DOHH2 (cell line): ENCODE measurements around the gene CFAP73.
"Not testable (repeated sequence)": the region's sequence is repeated elsewhere in the genome, so short reads cannot be mapped to it uniquely, and the experiment has no call there.

Experiments used
- H3F3A ChIP-seq: fragments of 200-600 bp; sonication (generic), shearing (Covaris generic); 2 replicates; pipeline ENCODE4 v1.6.0; 2016; ENCODE audit warnings: antibody characterized with exemption, mild to moderate bottlenecking; ENCODE audit not compliant: control insufficient read depth, insufficient read depth
- H3K27ac ChIP-seq: fragments of 200-600 bp; sonication (generic); 2 replicates; pipeline ENCODE4 v1.5.1; 2014; ENCODE audit warnings: low read depth, mild to moderate bottlenecking, low read length, moderate library complexity
- H3K27me3 ChIP-seq: fragments of 200-600 bp; sonication (generic); 2 replicates; pipeline ENCODE4 v1.6.1; 2014; ENCODE audit warnings: mild to moderate bottlenecking, low read length, mixed read lengths; ENCODE audit not compliant: control insufficient read depth
- H3K36me3 ChIP-seq: fragments of 200-600 bp; sonication (generic); 2 replicates; pipeline ENCODE4 v1.6.1; 2014; ENCODE audit warnings: mild to moderate bottlenecking, low read length, moderate library complexity, mixed read lengths; ENCODE audit not compliant: control insufficient read depth
- H3K4me1 ChIP-seq: fragments of 200-600 bp; sonication (generic); 2 replicates; pipeline ENCODE4 v1.6.1; 2014; ENCODE audit warnings: mild to moderate bottlenecking, low read length, mixed read lengths; ENCODE audit not compliant: control insufficient read depth
- H3K4me2 ChIP-seq: fragments of 200-600 bp; sonication (generic); 2 replicates; pipeline ENCODE4 v1.6.0; 2014; ENCODE audit warnings: mild to moderate bottlenecking, low read length, moderate library complexity
- H3K4me3 ChIP-seq: fragments of 200-600 bp; sonication (generic); 2 replicates; pipeline ENCODE4 v1.5.1; 2014; ENCODE audit warnings: mild to moderate bottlenecking, low read length, mixed read lengths
- H3K79me2 ChIP-seq: fragments of 200-600 bp; sonication (generic); 2 replicates; pipeline ENCODE4 v1.6.1; 2014; ENCODE audit warnings: mild to moderate bottlenecking, low read length, mixed read lengths; ENCODE audit not compliant: control insufficient read depth
- H3K9me2 ChIP-seq: fragments of 200-600 bp; sonication (generic); replicated peaks from 2 replicates; pipeline ENCODE4 v1.6.1; 2014; ENCODE audit warnings: mild to moderate bottlenecking, low read length, mixed read lengths; ENCODE audit not compliant: control insufficient read depth
- H3K9me3 ChIP-seq: fragments of 200-600 bp; sonication (generic); 2 replicates; pipeline ENCODE4 v1.6.1; 2014; ENCODE audit warnings: antibody characterized with exemption, low read length, mixed read lengths; ENCODE audit not compliant: control insufficient read depth, insufficient read depth
- H4K20me1 ChIP-seq: fragments of 200-600 bp; sonication (generic); 2 replicates; pipeline ENCODE4 v1.6.0; 2014; ENCODE audit warnings: low read depth, mild to moderate bottlenecking, antibody characterized with exemption, low read length, moderate library complexity; ENCODE audit not compliant: control insufficient read depth, insufficient read depth
- EZH2phosphoT487 ChIP-seq: fragments of 200-600 bp; sonication (generic); IDR thresholded peaks from 2 replicates; pipeline ENCODE4 v1.6.1; 2017; ENCODE audit warnings: borderline replicate concordance, mild to moderate bottlenecking, antibody characterized with exemption, low read length, moderate library complexity, mixed read lengths
- TF ChIP-seq, protein P1 (sequence below): fragments of 200-600 bp; sonication (generic); IDR thresholded peaks from one replicate; pipeline ENCODE4 v1.5.1; 2014; ENCODE audit warnings: antibody characterized with exemption, mild to moderate bottlenecking, low read depth, low read length; ENCODE audit not compliant: poor library complexity, severe bottlenecking

Gene CFAP73

DNA sequence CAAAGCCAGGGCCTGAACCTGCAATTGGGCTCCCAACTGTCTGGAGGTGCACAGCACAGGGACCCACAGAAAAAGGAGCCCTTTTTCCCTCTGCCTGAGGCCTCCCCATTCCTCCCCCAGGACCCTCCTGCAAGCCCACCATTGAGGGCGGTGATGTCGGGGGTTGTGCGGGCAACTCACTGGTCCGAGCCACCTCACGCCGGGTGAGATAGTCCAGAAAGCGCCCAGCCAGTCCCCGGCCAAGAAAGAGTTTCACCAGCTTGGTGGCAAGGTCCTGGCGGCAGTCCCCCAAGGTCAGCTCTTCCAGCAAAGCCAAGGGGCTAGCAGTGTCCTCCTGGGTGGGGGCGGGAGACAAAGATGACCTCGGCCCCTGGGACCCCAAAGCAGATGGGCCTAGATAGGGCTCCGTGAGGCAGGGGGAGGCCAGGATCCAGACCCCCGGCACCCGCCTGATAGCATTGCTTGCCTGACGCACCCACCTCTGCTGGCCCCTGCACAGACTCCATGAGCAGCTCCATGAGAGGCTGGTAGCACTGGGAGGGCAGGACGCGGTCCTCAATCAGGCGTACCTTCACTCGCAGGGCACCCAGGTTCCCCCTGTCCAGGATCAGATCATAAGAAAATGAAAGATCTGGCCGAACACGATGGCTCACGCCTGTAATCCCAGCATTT, 33.9 kb upstream of the CFAP73 start:
- H3K9me2 ChIP-seq, result no peaks in the 10 kb centered on the region
- no peaks in the 10 kb centered on the region for H4K20me1 ChIP-seq
- no peak for TF ChIP-seq EZH2phosphoT487
- TF ChIP-seq, protein P1, sequence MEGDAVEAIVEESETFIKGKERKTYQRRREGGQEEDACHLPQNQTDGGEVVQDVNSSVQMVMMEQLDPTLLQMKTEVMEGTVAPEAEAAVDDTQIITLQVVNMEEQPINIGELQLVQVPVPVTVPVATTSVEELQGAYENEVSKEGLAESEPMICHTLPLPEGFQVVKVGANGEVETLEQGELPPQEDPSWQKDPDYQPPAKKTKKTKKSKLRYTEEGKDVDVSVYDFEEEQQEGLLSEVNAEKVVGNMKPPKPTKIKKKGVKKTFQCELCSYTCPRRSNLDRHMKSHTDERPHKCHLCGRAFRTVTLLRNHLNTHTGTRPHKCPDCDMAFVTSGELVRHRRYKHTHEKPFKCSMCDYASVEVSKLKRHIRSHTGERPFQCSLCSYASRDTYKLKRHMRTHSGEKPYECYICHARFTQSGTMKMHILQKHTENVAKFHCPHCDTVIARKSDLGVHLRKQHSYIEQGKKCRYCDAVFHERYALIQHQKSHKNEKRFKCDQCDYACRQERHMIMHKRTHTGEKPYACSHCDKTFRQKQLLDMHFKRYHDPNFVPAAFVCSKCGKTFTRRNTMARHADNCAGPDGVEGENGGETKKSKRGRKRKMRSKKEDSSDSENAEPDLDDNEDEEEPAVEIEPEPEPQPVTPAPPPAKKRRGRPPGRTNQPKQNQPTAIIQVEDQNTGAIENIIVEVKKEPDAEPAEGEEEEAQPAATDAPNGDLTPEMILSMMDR, result no peak
- no peaks in the 10 kb centered on the region for H3K27me3 ChIP-seq
- no peaks in the 10 kb centered on the region for H3K79me2 ChIP-seq
- H3K4me3 ChIP-seq, result no peak overlapping the region
- H3K9me3 ChIP-seq, result no peaks in the 10 kb centered on the region
- peaks cover 7% of the 10 kb centered on the region for H3K4me1 ChIP-seq
- H3K27ac ChIP-seq, result no peak overlapping the region
- no peaks in the 10 kb centered on the region; the same call in 1 of the 2 replicates for H3K36me3 ChIP-seq
- no peak overlapping the region for H3K4me2 ChIP-seq
- no peaks in the 10 kb centered on the region for H3F3A ChIP-seq

DNA sequence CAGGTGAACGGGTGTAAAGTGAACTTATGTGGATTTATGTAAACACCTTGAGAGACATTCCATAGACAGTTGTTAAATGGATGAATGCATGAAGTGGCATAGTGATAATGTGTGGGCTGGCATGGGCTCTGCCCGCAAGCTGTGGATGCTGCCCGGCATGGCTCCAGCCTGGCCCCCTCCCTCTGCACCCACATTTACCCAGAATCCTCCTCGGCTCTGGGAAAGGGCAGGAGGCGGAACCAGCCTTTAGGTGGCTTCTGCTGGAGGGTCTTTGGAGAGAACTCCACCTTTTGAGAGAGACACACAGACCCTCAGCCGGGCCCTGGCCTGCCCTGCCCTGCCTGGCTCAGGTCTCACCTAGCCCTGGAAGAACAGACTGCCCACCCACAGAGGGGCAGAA, 32.6 kb upstream of the CFAP73 start:
- Histone ChIP-seq H3K36me3 (peaks cover 1% of the 10 kb centered on the region), H3K79me2 (no peaks in the 10 kb centered on the region), H3K4me2 (no peak overlapping the region), H3K4me1 (peaks cover 20% of the 10 kb centered on the region), H3F3A (no peaks in the 10 kb centered on the region), H3K27me3 (no peaks in the 10 kb centered on the region), H3K9me2 (no peaks in the 10 kb centered on the region), H3K9me3 (no peaks in the 10 kb centered on the region), H4K20me1 (no peaks in the 10 kb centered on the region), H3K4me3 (no peak overlapping the region), H3K27ac (no peak overlapping the region)
- TF ChIP-seq EZH2phosphoT487, result no peak
- TF ChIP-seq, protein P1, result no peak

DNA sequence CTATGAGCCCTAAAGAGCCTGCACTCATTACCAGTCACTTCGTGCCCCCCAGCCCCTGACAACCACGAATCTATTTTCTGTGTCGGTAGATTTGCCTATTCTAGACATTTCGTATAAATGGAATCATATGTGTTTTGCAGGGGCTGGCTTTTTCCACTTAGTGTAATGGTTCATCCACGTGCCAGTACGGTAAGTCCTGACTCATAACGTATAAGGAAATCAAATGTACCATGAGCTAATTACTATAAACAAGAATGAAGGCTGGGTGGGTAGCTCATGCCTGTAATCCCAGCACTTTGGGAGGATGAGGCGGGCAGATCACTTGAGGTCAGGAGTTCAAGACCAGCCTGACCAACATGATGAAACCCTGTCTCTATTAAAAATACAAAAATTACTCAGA, 31.8 kb upstream of the CFAP73 start:
- H3F3A ChIP-seq, H3K79me2 ChIP-seq, H4K20me1 ChIP-seq, H3K27me3 ChIP-seq, H3K9me3 ChIP-seq, H3K4me2 ChIP-seq, H3K9me2 ChIP-seq, H3K36me3 ChIP-seq, H3K4me3 ChIP-seq, H3K27ac ChIP-seq: not testable (repeated sequence)
- peaks cover 28% of the 10 kb centered on the region for H3K4me1 ChIP-seq

DNA sequence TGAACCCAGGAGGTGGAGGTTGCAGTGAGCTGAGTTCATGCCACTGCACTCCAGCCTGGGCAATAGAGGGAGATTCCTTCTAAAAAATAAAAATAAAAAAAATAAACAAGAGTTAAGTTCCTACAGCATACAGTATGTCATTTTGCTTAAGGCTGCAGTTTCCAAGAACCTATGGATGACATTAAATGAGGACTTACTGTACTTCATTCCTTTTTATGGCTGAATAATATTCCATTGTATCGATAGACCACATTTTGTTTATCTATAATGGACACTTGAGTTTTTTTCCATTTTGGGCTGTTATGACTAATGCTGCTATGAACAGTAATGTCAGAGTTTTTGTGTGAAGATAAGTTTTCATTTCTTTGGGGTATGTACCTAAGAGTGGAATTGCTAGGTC, 31.4 kb upstream of the CFAP73 start:
- no peaks in the 10 kb centered on the region for H3K9me2 ChIP-seq
- no peaks in the 10 kb centered on the region for H3F3A ChIP-seq
- TF ChIP-seq, protein P1, result no peak
- no peak for TF ChIP-seq EZH2phosphoT487
- peaks cover 31% of the 10 kb centered on the region for H3K4me1 ChIP-seq
- H3K27ac ChIP-seq, result no peak overlapping the region
- H3K4me3 ChIP-seq, result no peak overlapping the region
- H4K20me1 ChIP-seq, result no peaks in the 10 kb centered on the region
- no peaks in the 10 kb centered on the region for H3K79me2 ChIP-seq
- H3K36me3 ChIP-seq, result peaks cover 7% of the 10 kb centered on the region
- H3K27me3 ChIP-seq, result no peaks in the 10 kb centered on the region
- no peaks in the 10 kb centered on the region for H3K9me3 ChIP-seq
- no peak overlapping the region for H3K4me2 ChIP-seq
